Mammary epithelial cell (primary cell): ENCODE measurements around the gene MT1E.

Experiments
- CTCF ChIP-seq, 2 donors: IDR thresholded peaks in 1 of 2; conservative IDR thresholded peaks in 1 of 2; 2 replicates each; pipeline ENCODE4 v1.5.1; 2011 to 2012; ENCODE audit warnings: inconsistent platforms in 2 of 2, low read length in 2 of 2, mild to moderate bottlenecking in 2 of 2, control low read depth in 1 of 2, low read depth in 1 of 2; ENCODE audit not compliant: insufficient read depth in 1 of 2; ENCODE audit errors: extremely low read depth in 1 of 2
- EZH2 ChIP-seq: IDR thresholded peaks from 2 replicates; pipeline ENCODE4 v1.6.1; 2012; ENCODE audit warnings: low read length, inconsistent platforms, borderline replicate concordance

GRCh38 chr16:56615353-56615752, 10.2 kb upstream of the MT1E start:
- TF ChIP-seq CTCF (conservative IDR thresholded peaks at IDR 0.05 in 1 of 2, IDR thresholded peaks at IDR 0.05 in 1 of 2; ENCODE audit: extremely low read depth in 1 of 2, insufficient read depth in 1 of 2, low read depth in 1 of 2, low read length in 2 of 2) (no peak), EZH2 (no peak)
